OCI-LY7 (cell line): Measurements from ENCODE around the gene PTPRE. TPM values are rescaled to one million over a fixed set of nuclear protein-coding genes. Genes with fewer than 3 reads are reported as not detected.

ENCODE experiments used
- BruUV-seq: library from RNA; stranded (reverse); fragments of 400-500 nt; replicated peaks from 2 replicates; lab custom pipeline; 2021; lab: Mats Ljungman, UMichigan
- CTCF ChIA-PET: fragments of 300-600 bp; sonication (Branson Sonifier 250); formaldehyde crosslinking; loops from one replicate; lab custom pipeline; 2022; ENCODE audit warnings: antibody characterized with exemption; ENCODE audit not compliant: unreplicated experiment; lab: Charles Lee
- POLR2A ChIA-PET: fragments of 300-600 bp; sonication (Branson Sonifier 250); formaldehyde crosslinking; loops from one replicate; lab custom pipeline; 2022; ENCODE audit warnings: antibody characterized with exemption; lab: Charles Lee
- DNase-seq: peaks from one replicate; pipeline ENCODE4 v3.0.0-alpha.2; 2015; ENCODE audit warnings: low spot score
- H2AFZ ChIP-seq: fragments of 200-600 bp; sonication (generic), shearing (Covaris generic); 2 replicates; pipeline ENCODE4 v1.6.1; 2014; ENCODE audit warnings: mild to moderate bottlenecking, antibody characterized with exemption, low read length, moderate library complexity
- H3K27ac ChIP-seq: fragments of 200-600 bp; sonication (generic); 2 replicates; pipeline ENCODE4 v1.5.1; 2014; ENCODE audit warnings: mixed run types, low read depth, mild to moderate bottlenecking, moderate library complexity, low read length, inconsistent platforms; ENCODE audit not compliant: poor library complexity, severe bottlenecking
- H3K36me3 ChIP-seq: fragments of 200-600 bp; sonication (generic); 2 replicates; pipeline ENCODE4 v1.6.1; 2014; ENCODE audit warnings: mild to moderate bottlenecking, antibody characterized with exemption, low read length, moderate library complexity, mixed read lengths; ENCODE audit not compliant: insufficient read depth
- H3K4me1 ChIP-seq: fragments of 200-600 bp; sonication (generic); 2 replicates; pipeline ENCODE4 v1.5.1; 2014; ENCODE audit warnings: mild to moderate bottlenecking, low read length; ENCODE audit not compliant: insufficient read depth, poor library complexity, severe bottlenecking
- H3K4me2 ChIP-seq: fragments of 200-600 bp; sonication (generic); 2 replicates; pipeline ENCODE4 v1.6.1; 2014; ENCODE audit warnings: mild to moderate bottlenecking, low read length
- H3K4me3 ChIP-seq: fragments of 200-600 bp; sonication (generic); 2 replicates; pipeline ENCODE4 v1.5.1; 2014; ENCODE audit warnings: mild to moderate bottlenecking, low read depth, low read length; ENCODE audit not compliant: poor library complexity, severe bottlenecking
- H3K79me2 ChIP-seq: fragments of 200-600 bp; sonication (generic); 2 replicates; pipeline ENCODE4 v1.6.1; 2016; ENCODE audit warnings: low read depth, mild to moderate bottlenecking, low read length, moderate library complexity, mixed read lengths; ENCODE audit not compliant: insufficient read depth
- H3K9me2 ChIP-seq: fragments of 200-600 bp; sonication (generic); 2 replicates; pipeline ENCODE4 v1.6.1; 2016; ENCODE audit warnings: mild to moderate bottlenecking, low read length, mixed read lengths; ENCODE audit not compliant: insufficient read depth
- H3K9me3 ChIP-seq: fragments of 200-600 bp; sonication (generic); 2 replicates; pipeline ENCODE4 v1.6.1; 2014; ENCODE audit warnings: mild to moderate bottlenecking, mixed run types, low read length, mixed read lengths
- H4K20me1 ChIP-seq: fragments of 200-600 bp; sonication (generic); 2 replicates; pipeline ENCODE4 v1.6.1; 2014; ENCODE audit warnings: mild to moderate bottlenecking, antibody characterized with exemption, low read length, moderate library complexity, mixed read lengths; ENCODE audit not compliant: insufficient read depth
- CTCF ChIP-seq: fragments of 200-600 bp; sonication (generic); conservative IDR thresholded peaks from 2 replicates; pipeline ENCODE4 v1.5.1; 2014; ENCODE audit warnings: mild to moderate bottlenecking, antibody characterized with exemption, low read length, moderate library complexity, mixed read lengths
- EZH2phosphoT487 ChIP-seq: fragments of 200-600 bp; sonication (generic); IDR thresholded peaks from 2 replicates; pipeline ENCODE4 v1.6.1; 2018; ENCODE audit warnings: low read depth, borderline replicate concordance, mild to moderate bottlenecking, mixed run types, antibody characterized with exemption, low read length, moderate library complexity, mixed read lengths
- intact Hi-C: fragments of 100-400 bp; cut with micrococcal nuclease; formaldehyde crosslinking; loops from one replicate; pipeline ENCODE4 v1.10.0; 2022; ENCODE audit not compliant: unreplicated experiment
- total RNA-seq, 2 experiments: library from RNA; depleted of rRNA in 1 of 2; stranded (reverse); fragments of >200 nt in 1 of 2; shearing (Covaris generic) in 1 of 2; gene quantifications; 2 replicates each; pipeline ENCODE4 v1.2.3, GENCODE V29; 2014 to 2022

Gene PTPRE
- total RNA-seq, 2 experiments from 2014 or later: 6.8 to 8.3 TPM

- no TSS peak for BruUV-seq
- POLR2A ChIA-PET: no interaction called here
Measured at GRCh38 chr10:128102480-128103228, 195.8 kb downstream of the PTPRE start.

DNA sequence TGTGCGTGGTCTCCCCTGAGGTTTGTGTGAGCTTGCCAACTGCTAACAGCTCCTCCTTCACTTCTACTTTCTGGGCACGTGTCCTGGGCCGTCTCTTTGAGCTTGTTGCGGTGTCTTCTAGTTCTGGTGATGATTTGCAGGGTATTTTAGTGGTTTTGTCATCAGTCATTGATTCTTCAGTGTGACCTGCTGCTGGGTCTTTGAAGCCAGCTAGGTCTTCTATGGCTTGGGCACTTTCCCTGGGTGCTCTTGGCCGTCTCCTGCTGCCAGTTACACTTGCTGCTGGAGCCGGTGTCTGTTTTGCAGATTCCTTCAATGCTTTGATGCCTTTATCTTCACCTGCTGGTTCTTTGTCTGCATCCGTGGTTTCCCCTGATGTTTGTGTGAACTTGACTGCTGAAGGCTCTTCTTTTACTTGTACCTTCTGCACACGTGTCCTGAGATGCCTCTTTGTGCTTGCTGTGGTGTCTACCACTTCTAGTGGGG is 196.4 kb downstream of the PTPRE start:
- Histone ChIP-seq H2AFZ (no peak overlapping the region), H3K27ac (no peak overlapping the region), H3K9me2 (no peaks in the 10 kb centered on the region), H3K4me2 (no peak overlapping the region), H3K79me2 (no peaks in the 10 kb centered on the region), H3K4me3 (no peak overlapping the region), H3K36me3 (peaks cover 100% of the 10 kb centered on the region), H4K20me1 (peaks cover 12% of the 10 kb centered on the region), H3K9me3 (no peaks in the 10 kb centered on the region), H3K4me1 (no peaks in the 10 kb centered on the region)
- ChIA-PET CTCF (no interaction called here), POLR2A (no interaction called here)
- no peak for DNase-seq
- BruUV-seq: no TSS peak
- intact Hi-C loops: no loop called here
- TF ChIP-seq EZH2phosphoT487 (no peak), CTCF (no peak)

More at GRCh38 chr10:128102480-128103228, 195.8 kb downstream of the PTPRE start:
- H3K4me3 ChIP-seq: no peak overlapping the region
- TF ChIP-seq CTCF (no peak), EZH2phosphoT487 (no peak)
- CTCF ChIA-PET: no interaction called here
- peaks cover 100% of the 10 kb centered on the region for H3K36me3 ChIP-seq
- no peak overlapping the region for H3K4me2 ChIP-seq
- no peak for DNase-seq
- no peaks in the 10 kb centered on the region for H3K79me2 ChIP-seq
- no peaks in the 10 kb centered on the region for H3K9me2 ChIP-seq
- no peaks in the 10 kb centered on the region for H3K4me1 ChIP-seq
- H3K9me3 ChIP-seq: no peaks in the 10 kb centered on the region
- no peak overlapping the region for H3K27ac ChIP-seq
- intact Hi-C loops: no loop called here
- H2AFZ ChIP-seq: no peak overlapping the region
- H4K20me1 ChIP-seq: peaks cover 15% of the 10 kb centered on the region

- CTCF ChIA-PET: no interaction called here
- Histone ChIP-seq H2AFZ (no peak overlapping the region), H3K4me1 (no peaks in the 10 kb centered on the region), H3K9me2 (no peaks in the 10 kb centered on the region), H4K20me1 (peaks cover 12% of the 10 kb centered on the region), H3K79me2 (no peaks in the 10 kb centered on the region), H3K27ac (no peak overlapping the region), H3K4me2 (no peak overlapping the region), H3K36me3 (peaks cover 100% of the 10 kb centered on the region), H3K9me3 (no peaks in the 10 kb centered on the region), H3K4me3 (no peak overlapping the region)
- intact Hi-C loops: no loop called here
- POLR2A ChIA-PET: interaction anchor here (0.9 kb wide), 1 partner anchor 9 kb away, joined by 3 read pairs; no protein-coding TSS in a partner anchor
- BruUV-seq: no TSS peak
- TF ChIP-seq EZH2phosphoT487 (no peak), CTCF (no peak)
- DNase-seq: no peak
Measured at GRCh38 chr10:128105383-128105782, 198.5 kb downstream of the PTPRE start.
